ENCODE measurements around the gene CITED2. TPM values are rescaled to one million over a fixed set of nuclear protein-coding genes. Genes with fewer than 3 reads are reported as not detected.

The CITED2 gene
- total RNA-seq, 1 donor from 2014 or later = 421 TPM

GRCh38 chr6:139378226-139378625, 3.8 kb upstream of the CITED2 start:
- Mint-ChIP-seq H3K4me1 (ENCODE audit: unreplicated experiment) (peaks cover 26% of the 10 kb centered on the region), H3K9me3 (ENCODE audit: unreplicated experiment) (peaks cover 4% of the 10 kb centered on the region), H3K27ac (ENCODE audit: unreplicated experiment) (no peak overlapping the region), H3K4me3 (ENCODE audit: unreplicated experiment) (no peak overlapping the region), H3K27me3 (ENCODE audit: unreplicated experiment) (no peaks in the 10 kb centered on the region), H3K36me3 (ENCODE audit: unreplicated experiment) (peaks cover 12% of the 10 kb centered on the region)
- no peak for DNase-seq (ENCODE audit: extremely low spot score, unreplicated experiment)
- TF ChIP-seq, protein P1, sequence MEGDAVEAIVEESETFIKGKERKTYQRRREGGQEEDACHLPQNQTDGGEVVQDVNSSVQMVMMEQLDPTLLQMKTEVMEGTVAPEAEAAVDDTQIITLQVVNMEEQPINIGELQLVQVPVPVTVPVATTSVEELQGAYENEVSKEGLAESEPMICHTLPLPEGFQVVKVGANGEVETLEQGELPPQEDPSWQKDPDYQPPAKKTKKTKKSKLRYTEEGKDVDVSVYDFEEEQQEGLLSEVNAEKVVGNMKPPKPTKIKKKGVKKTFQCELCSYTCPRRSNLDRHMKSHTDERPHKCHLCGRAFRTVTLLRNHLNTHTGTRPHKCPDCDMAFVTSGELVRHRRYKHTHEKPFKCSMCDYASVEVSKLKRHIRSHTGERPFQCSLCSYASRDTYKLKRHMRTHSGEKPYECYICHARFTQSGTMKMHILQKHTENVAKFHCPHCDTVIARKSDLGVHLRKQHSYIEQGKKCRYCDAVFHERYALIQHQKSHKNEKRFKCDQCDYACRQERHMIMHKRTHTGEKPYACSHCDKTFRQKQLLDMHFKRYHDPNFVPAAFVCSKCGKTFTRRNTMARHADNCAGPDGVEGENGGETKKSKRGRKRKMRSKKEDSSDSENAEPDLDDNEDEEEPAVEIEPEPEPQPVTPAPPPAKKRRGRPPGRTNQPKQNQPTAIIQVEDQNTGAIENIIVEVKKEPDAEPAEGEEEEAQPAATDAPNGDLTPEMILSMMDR (IDR thresholded peaks at IDR 0.05) = no peak

DNA sequence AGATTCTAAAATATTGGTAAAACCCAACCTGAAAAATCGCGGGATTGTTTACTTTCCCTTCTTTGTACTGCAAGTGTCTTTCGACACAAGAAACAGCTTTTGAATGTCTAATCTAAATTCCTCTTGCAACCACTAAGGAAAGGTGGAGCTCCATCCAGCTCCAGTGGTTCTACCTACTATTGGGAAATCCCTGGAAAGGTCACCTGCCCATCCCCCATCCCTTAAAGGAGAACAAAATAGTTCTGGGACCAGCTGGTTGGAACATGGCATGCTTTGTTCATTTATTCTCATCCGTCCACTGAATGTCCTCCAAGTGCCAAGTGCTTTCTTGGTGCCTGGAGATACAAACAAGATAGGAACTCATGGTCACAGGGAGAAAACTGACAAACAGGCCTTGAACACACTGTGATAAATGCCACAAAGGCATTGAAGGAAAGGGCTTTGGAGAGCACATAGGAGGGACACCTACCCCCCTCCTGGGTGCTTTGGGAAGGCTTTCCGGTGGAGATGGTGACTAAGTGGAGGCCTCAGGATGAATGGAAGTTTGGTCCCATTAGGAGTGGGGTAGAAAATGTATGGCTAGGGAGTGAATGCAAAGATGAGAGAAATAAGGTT, 2.3 kb upstream of the CITED2 start:
- Mint-ChIP-seq H3K27me3 (ENCODE audit: unreplicated experiment) (no peaks in the 10 kb centered on the region), H3K36me3 (ENCODE audit: unreplicated experiment) (peaks cover 24% of the 10 kb centered on the region), H3K9me3 (ENCODE audit: unreplicated experiment) (no peaks in the 10 kb centered on the region), H3K4me1 (ENCODE audit: unreplicated experiment) (peaks cover 21% of the 10 kb centered on the region), H3K27ac (ENCODE audit: unreplicated experiment) (peak overlapping the region; percentile 94), H3K4me3 (ENCODE audit: unreplicated experiment) (peak overlapping the region; percentile 93)
- no peak for DNase-seq (ENCODE audit: extremely low spot score, unreplicated experiment)
- TF ChIP-seq, protein P1 (IDR thresholded peaks at IDR 0.05) = peak; percentile 11

DNA sequence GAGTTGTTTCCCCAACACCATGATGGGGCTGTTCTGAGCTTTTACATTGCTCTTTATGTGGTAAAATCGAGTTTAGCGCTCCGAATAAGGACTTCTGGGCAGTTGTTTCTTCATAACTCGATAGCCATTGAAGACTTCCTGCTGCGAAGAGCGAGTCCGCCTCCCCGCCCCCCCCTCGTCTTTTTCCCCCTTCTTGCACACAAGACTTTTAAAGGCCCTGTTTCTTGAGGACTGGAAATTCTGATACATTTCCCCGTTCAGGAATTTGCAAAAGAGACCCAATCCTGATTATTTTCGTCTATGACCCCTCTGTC, 1.5 kb upstream of the CITED2 start:
- no peaks in the 10 kb centered on the region for H3K9me3 Mint-ChIP-seq (ENCODE audit: unreplicated experiment)
- peaks cover 31% of the 10 kb centered on the region for H3K36me3 Mint-ChIP-seq (ENCODE audit: unreplicated experiment)
- H3K4me1 Mint-ChIP-seq (ENCODE audit: unreplicated experiment) = peaks cover 23% of the 10 kb centered on the region
- peak overlapping the region; percentile 94 for H3K27ac Mint-ChIP-seq (ENCODE audit: unreplicated experiment)
- TF ChIP-seq, protein P1 (IDR thresholded peaks at IDR 0.05) = no peak
- no peak for DNase-seq (ENCODE audit: extremely low spot score, unreplicated experiment)
- peak overlapping the region; percentile 93 for H3K4me3 Mint-ChIP-seq (ENCODE audit: unreplicated experiment)
- no peaks in the 10 kb centered on the region for H3K27me3 Mint-ChIP-seq (ENCODE audit: unreplicated experiment)

DNA sequence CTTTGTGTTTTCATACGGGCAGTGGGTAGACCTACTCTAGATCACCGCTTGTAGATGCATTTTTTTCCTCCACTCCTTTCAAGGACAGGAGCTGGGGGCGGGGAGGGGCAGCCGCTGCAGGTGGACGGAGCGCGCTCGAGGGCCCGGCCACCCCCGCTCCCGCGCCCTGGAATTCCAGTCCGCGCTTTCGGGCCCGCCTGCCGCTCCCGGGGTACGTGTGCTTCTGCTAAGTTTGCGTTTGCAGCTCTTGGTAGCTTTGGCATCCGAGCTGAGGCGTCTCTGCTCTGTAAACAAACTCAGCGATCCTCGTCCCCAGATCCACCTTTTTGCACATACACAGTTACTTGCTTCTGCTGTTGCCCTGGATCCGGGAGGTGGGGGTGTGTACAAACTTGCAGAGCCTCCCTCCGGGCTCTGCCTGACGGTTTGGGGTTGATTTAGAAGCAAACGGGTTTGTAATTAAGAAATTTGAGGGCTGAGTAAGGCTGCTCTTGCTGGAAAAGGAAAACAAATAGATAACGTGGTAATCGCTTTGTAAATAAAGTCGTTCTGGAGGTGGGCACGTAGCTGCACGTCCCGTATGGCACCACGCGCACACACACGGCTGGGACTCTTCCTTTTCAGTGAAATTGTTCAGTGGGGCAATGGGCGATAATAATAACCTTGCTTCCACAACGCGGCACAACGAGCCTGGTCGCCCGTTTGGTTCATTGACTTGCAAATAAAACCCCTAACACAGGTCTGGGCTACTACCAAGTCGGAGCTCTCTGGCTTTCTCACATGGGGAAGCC, 973 bp upstream of the CITED2 start:
- TF ChIP-seq, protein P1 (IDR thresholded peaks at IDR 0.05) = peak; percentile 28
- peak overlapping the region; percentile 93 for H3K4me3 Mint-ChIP-seq (ENCODE audit: unreplicated experiment)
- peaks cover 25% of the 10 kb centered on the region for H3K4me1 Mint-ChIP-seq (ENCODE audit: unreplicated experiment)
- H3K36me3 Mint-ChIP-seq (ENCODE audit: unreplicated experiment) = peaks cover 35% of the 10 kb centered on the region
- H3K27me3 Mint-ChIP-seq (ENCODE audit: unreplicated experiment) = no peaks in the 10 kb centered on the region
- DNase-seq (ENCODE audit: extremely low spot score, unreplicated experiment) = peak; percentile 95
- no peaks in the 10 kb centered on the region for H3K9me3 Mint-ChIP-seq (ENCODE audit: unreplicated experiment)
- peak overlapping the region; percentile 94 for H3K27ac Mint-ChIP-seq (ENCODE audit: unreplicated experiment)

GRCh38 chr6:139373928-139374356, 506 bp downstream of the CITED2 start:
- H3K27ac Mint-ChIP-seq (ENCODE audit: unreplicated experiment) = peak overlapping the region; percentile 99
- H3K9me3 Mint-ChIP-seq (ENCODE audit: unreplicated experiment) = no peaks in the 10 kb centered on the region
- H3K4me1 Mint-ChIP-seq (ENCODE audit: unreplicated experiment) = peaks cover 40% of the 10 kb centered on the region
- peak overlapping the region; percentile 93 for H3K4me3 Mint-ChIP-seq (ENCODE audit: unreplicated experiment)
- peaks cover 35% of the 10 kb centered on the region for H3K36me3 Mint-ChIP-seq (ENCODE audit: unreplicated experiment)
- TF ChIP-seq, protein P1 (IDR thresholded peaks at IDR 0.05) = no peak
- peak; percentile 84 for DNase-seq (ENCODE audit: extremely low spot score, unreplicated experiment)
- H3K27me3 Mint-ChIP-seq (ENCODE audit: unreplicated experiment) = no peaks in the 10 kb centered on the region

Data from osteocyte (in vitro differentiated cells).